ENCODE results near the gene NUDT4. TPM values are rescaled to one million over a fixed set of nuclear protein-coding genes. Genes with fewer than 3 reads are reported as not detected.

NUDT4 gene
- total and polyA plus RNA-seq, 2 of the 4 experiments (the other 2 are of a cell fraction) = 23.6 to 25.6 TPM

DNA sequence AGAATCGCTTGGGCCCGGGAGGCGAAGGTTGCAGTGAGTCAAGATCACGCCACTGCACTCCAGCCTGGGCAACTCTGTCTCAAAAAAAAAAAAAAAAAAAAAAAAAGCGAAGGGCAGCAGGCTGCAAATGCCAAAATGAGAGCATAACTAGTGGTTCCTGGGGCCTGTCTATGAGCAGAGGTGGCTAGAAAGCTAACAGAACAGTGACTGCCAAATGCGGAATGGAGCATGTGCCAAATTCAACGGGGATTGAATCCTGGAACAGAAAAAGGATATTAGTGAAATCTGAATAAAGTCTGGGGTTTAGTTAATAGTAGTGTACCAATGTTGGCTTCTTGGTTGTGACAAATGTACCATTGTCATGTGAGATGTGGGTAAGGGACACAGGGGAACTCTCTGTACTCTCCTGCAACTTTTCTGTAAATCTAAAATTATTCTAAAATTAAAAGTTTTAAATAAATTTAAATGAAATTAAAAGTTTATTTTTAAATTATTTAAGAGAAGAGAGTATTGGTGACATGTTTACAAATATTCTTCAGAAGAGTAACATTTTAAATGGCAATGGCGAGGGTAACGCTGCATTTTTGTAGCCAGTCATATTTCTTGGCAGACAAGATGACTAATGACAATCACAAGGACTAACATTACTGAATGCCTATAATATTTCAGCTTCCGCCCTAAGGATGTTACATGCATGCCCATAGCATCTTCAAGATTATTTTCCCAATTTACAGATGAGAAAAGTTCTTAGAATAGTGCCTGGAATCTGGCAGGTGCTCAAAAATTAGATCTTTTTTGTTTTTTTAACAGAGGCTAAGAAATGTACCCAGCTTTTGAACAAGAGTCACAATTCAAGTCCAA lies 28.9 kb upstream of the NUDT4 start:
- intact Hi-C loops (cut with micrococcal nuclease) (no loop called here), in situ Hi-C loops (cut with MboI; ENCODE audit: low sequenced_read_pairs) (no loop called here), dilution Hi-C loops (cut with HindIII; ENCODE audit: low sequenced_read_pairs, unreplicated experiment) (no loop called here)
- no peaks in the 10 kb centered on the region for H3K4me1 ChIP-seq (ENCODE audit: control insufficient read depth, insufficient read depth, low read length)
- H2AK5ac ChIP-seq (ENCODE audit: low read depth, low read length) = no peak overlapping the region
- CTCF ChIA-PET = no interaction called here
- ATAC-seq (ENCODE audit: low read depth) = no peak
- H3K56ac ChIP-seq (ENCODE audit: extremely low read depth, insufficient read depth, low read length) = no peak overlapping the region
- no peak overlapping the region for H2BK120ac ChIP-seq (ENCODE audit: low read depth, low read length)
- no peak overlapping the region for H3K4me2 ChIP-seq (ENCODE audit: low read depth, low read length)
- H3K4me3 ChIP-seq (ENCODE audit: insufficient read depth, low read depth, low read length) = no peak overlapping the region
- H3K9ac ChIP-seq (ENCODE audit: low read depth, low read length) = no peak overlapping the region
- no peak overlapping the region for H4K5ac ChIP-seq (ENCODE audit: low read depth, low read length)
- H3K9me1 ChIP-seq (ENCODE audit: insufficient read depth, low read length) = no peaks in the 10 kb centered on the region
- no peak overlapping the region for H4K91ac ChIP-seq (ENCODE audit: insufficient read depth, low read depth, low read length)
- no peak for DNase-seq
- POLR2A ChIA-PET (ENCODE audit: unreplicated experiment) = no interaction called here
- no peak overlapping the region for H2BK15ac ChIP-seq (ENCODE audit: low read depth, low read length)
- no peaks in the 10 kb centered on the region for H3K27me3 ChIP-seq (ENCODE audit: control insufficient read depth, insufficient read depth, low read length)
- no peaks in the 10 kb centered on the region for H3K36me3 ChIP-seq (ENCODE audit: control insufficient read depth, insufficient read depth, low read length)
- H2AFZ ChIP-seq (replicated peaks; ENCODE audit: low read length, poor library complexity) = no peak overlapping the region
- no peak overlapping the region for H4K8ac ChIP-seq (ENCODE audit: low read depth in 2 of 2, low read length in 2 of 2)
- TF ChIP-seq POLR2A (IDR thresholded peaks at IDR 0.05; ENCODE audit: low read depth, low read length) = no peak
- no peak for TF ChIP-seq MAFK (IDR thresholded peaks at IDR 0.05; ENCODE audit: low read depth, low read length)
- TF ChIP-seq, protein P1, sequence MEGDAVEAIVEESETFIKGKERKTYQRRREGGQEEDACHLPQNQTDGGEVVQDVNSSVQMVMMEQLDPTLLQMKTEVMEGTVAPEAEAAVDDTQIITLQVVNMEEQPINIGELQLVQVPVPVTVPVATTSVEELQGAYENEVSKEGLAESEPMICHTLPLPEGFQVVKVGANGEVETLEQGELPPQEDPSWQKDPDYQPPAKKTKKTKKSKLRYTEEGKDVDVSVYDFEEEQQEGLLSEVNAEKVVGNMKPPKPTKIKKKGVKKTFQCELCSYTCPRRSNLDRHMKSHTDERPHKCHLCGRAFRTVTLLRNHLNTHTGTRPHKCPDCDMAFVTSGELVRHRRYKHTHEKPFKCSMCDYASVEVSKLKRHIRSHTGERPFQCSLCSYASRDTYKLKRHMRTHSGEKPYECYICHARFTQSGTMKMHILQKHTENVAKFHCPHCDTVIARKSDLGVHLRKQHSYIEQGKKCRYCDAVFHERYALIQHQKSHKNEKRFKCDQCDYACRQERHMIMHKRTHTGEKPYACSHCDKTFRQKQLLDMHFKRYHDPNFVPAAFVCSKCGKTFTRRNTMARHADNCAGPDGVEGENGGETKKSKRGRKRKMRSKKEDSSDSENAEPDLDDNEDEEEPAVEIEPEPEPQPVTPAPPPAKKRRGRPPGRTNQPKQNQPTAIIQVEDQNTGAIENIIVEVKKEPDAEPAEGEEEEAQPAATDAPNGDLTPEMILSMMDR (conservative IDR thresholded peaks at IDR 0.05; ENCODE audit: low read depth, low read length) = no peak
- TF ChIP-seq MXI1 (IDR thresholded peaks at IDR 0.05; ENCODE audit: borderline replicate concordance, low read depth, low read length) = no peak
- TF ChIP-seq RAD21 (IDR thresholded peaks at IDR 0.05; ENCODE audit: low read length) = no peak
- TF ChIP-seq, protein P2, sequence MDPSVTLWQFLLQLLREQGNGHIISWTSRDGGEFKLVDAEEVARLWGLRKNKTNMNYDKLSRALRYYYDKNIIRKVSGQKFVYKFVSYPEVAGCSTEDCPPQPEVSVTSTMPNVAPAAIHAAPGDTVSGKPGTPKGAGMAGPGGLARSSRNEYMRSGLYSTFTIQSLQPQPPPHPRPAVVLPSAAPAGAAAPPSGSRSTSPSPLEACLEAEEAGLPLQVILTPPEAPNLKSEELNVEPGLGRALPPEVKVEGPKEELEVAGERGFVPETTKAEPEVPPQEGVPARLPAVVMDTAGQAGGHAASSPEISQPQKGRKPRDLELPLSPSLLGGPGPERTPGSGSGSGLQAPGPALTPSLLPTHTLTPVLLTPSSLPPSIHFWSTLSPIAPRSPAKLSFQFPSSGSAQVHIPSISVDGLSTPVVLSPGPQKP (IDR thresholded peaks at IDR 0.05; ENCODE audit: borderline replicate concordance, low read depth, low read length) = no peak
- no peak for TF ChIP-seq MAZ (IDR thresholded peaks at IDR 0.05; ENCODE audit: borderline replicate concordance, low read depth, low read length)
- no peak for TF ChIP-seq SMC3 (IDR thresholded peaks at IDR 0.05; ENCODE audit: low read depth, low read length)
- no peak for TF ChIP-seq CHD1 (IDR thresholded peaks at IDR 0.05; ENCODE audit: low read depth, low read length)
- TF ChIP-seq BHLHE40 (IDR thresholded peaks at IDR 0.05; ENCODE audit: low read depth, low read length) = no peak
- TF ChIP-seq NFE2L2 (IDR thresholded peaks at IDR 0.05; ENCODE audit: low read depth, low read length) = no peak
- no peak for TF ChIP-seq CEBPB (IDR thresholded peaks at IDR 0.05; ENCODE audit: low read depth, low read length)
- TF ChIP-seq RCOR1 (IDR thresholded peaks at IDR 0.05; ENCODE audit: insufficient replicate concordance, low read length) = no peak
- TF ChIP-seq RFX5 (IDR thresholded peaks at IDR 0.05; ENCODE audit: low read depth, low read length) = no peak
- TF ChIP-seq, protein P3, sequence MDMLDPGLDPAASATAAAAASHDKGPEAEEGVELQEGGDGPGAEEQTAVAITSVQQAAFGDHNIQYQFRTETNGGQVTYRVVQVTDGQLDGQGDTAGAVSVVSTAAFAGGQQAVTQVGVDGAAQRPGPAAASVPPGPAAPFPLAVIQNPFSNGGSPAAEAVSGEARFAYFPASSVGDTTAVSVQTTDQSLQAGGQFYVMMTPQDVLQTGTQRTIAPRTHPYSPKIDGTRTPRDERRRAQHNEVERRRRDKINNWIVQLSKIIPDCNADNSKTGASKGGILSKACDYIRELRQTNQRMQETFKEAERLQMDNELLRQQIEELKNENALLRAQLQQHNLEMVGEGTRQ (IDR thresholded peaks at IDR 0.05; ENCODE audit: low read depth, low read length) = no peak
- H2BK20ac ChIP-seq (ENCODE audit: low read depth, low read length) = no peak overlapping the region
- no peaks in the 10 kb centered on the region for H3K79me1 ChIP-seq (ENCODE audit: low read depth in 1 of 2, low read length in 2 of 2)
- WGBS, 2 experiments (ENCODE audit: extremely low coverage in 2 of 2, insufficient read length in 1 of 2) = 29% methylated on average over 2 of the region's 10 CpGs; no CpG with 5 or more reads in 1 of the 2 experiments
- H3K4ac ChIP-seq (ENCODE audit: low read depth, low read length) = no peak overlapping the region
- no peak overlapping the region for H3K27ac ChIP-seq (ENCODE audit: insufficient read depth, low read length)
- H4K20me1 ChIP-seq (ENCODE audit: insufficient read depth, low read length) = no peaks in the 10 kb centered on the region
- no peak overlapping the region for H2AK9ac ChIP-seq (replicated peaks; ENCODE audit: low read depth, low read length, poor library complexity)
- H3K9me3 ChIP-seq (ENCODE audit: control insufficient read depth, insufficient read depth, low read length) = no peaks in the 10 kb centered on the region
- no peak overlapping the region for H3K14ac ChIP-seq (replicated peaks; ENCODE audit: low read depth, low read length)
- no peak overlapping the region for H2BK5ac ChIP-seq (ENCODE audit: low read depth, low read length, poor library complexity, severe bottlenecking)
- no peak overlapping the region for H3K23ac ChIP-seq (ENCODE audit: low read depth, low read length)
- BruUV-seq (replicated peaks) = no TSS peak
- no peak overlapping the region for H3K18ac ChIP-seq (ENCODE audit: low read depth, low read length)

Data from IMR-90 (cell line).